A549 (cell line): ENCODE measurements around the gene DNM3.

Experiments
- FOXS1 ChIP-seq: fragments of 250-450 bp; sonication (Bioruptor Pico); IDR thresholded peaks from 2 replicates; pipeline ENCODE4 v1.5.0; 2020; ENCODE audit warnings: mild to moderate bottlenecking, moderate library complexity
- POLR2A ChIP-seq: IDR thresholded peaks from 2 replicates; pipeline ENCODE4 v1.6.1; 2012; ENCODE audit warnings: mild to moderate bottlenecking, low read length
- TP53 ChIP-seq: fragments of 250-450 bp; sonication (Bioruptor Pico); IDR thresholded peaks from 2 replicates; pipeline ENCODE4 v1.5.0; 2021; ENCODE audit warnings: mild to moderate bottlenecking, moderate library complexity
- TF ChIP-seq, protein P1 (sequence below): fragments of >200 bp; sonication (Bioruptor Twin); formaldehyde crosslinking; IDR thresholded peaks from 3 replicates; pipeline ENCODE4 v1.5.1; 2016

DNA sequence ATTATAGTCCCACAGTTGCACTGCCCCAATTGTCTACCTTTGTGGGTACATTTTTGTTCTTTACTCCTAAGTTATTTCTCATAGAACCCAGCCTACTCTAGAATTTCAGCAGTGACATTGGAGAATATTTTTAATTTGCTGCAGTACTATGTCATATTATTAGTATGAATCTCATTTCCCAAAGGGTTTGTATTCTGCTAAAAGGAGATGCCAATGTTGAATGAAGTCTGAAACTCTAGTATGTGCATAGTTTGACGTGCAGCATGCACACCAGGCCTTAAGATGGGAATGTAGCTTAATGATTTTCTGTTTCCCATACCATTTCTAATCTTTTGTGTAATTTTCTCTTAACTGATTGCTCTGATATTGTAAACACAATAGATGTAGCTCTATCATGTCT, 568.7 kb downstream of the DNM3 start:
- TF ChIP-seq, protein P1, sequence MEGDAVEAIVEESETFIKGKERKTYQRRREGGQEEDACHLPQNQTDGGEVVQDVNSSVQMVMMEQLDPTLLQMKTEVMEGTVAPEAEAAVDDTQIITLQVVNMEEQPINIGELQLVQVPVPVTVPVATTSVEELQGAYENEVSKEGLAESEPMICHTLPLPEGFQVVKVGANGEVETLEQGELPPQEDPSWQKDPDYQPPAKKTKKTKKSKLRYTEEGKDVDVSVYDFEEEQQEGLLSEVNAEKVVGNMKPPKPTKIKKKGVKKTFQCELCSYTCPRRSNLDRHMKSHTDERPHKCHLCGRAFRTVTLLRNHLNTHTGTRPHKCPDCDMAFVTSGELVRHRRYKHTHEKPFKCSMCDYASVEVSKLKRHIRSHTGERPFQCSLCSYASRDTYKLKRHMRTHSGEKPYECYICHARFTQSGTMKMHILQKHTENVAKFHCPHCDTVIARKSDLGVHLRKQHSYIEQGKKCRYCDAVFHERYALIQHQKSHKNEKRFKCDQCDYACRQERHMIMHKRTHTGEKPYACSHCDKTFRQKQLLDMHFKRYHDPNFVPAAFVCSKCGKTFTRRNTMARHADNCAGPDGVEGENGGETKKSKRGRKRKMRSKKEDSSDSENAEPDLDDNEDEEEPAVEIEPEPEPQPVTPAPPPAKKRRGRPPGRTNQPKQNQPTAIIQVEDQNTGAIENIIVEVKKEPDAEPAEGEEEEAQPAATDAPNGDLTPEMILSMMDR, result no peak
- TF ChIP-seq POLR2A, result no peak
- TF ChIP-seq TP53, result no peak
- no peak for TF ChIP-seq FOXS1 (CRISPR knock-in tag)
